Vagina (tissue), 2 donors: ENCODE data around the gene KAT5. TPM values are rescaled to one million over a fixed set of nuclear protein-coding genes. Genes with fewer than 3 reads are reported as not detected.
"Not testable (repeated sequence)": the region's sequence is repeated elsewhere in the genome, so short reads cannot be mapped to it uniquely, and the experiment has no call there.

Experiments
- DNase-seq, 2 donors: peaks; one replicate each; pipeline ENCODE4 v3.0.0-alpha.2; 2017; ENCODE audit errors: extremely low spot score in 2 of 2
- H3K27ac ChIP-seq: fragments of 200-600 bp; sonication (generic); one replicate; pipeline ENCODE4 v1.5.1; 2019
- H3K27me3 ChIP-seq: fragments of 200-600 bp; sonication (generic); one replicate; pipeline ENCODE4 v1.5.1; 2019
- H3K36me3 ChIP-seq, 2 donors: fragments of 200-600 bp; sonication (generic); one replicate each; pipeline ENCODE4 v1.5.1; 2017 to 2019
- H3K4me1 ChIP-seq: fragments of 200-600 bp; sonication (generic); one replicate; pipeline ENCODE4 v1.5.1; 2019
- H3K4me3 ChIP-seq, 2 donors: fragments of 200-600 bp; sonication (generic); 1 replicate in 1 of 2; 2 replicates in 1 of 2; pipeline ENCODE4 v1.5.1; 2016 to 2019
- H3K9me3 ChIP-seq: fragments of 200-600 bp; sonication (generic); one replicate; pipeline ENCODE4 v1.5.1; 2019
- POLR2A ChIP-seq, 2 donors: fragments of 450-650 bp; IDR thresholded peaks; one replicate each; pipeline ENCODE4 v1.6.1; 2017; ENCODE audit warnings: antibody characterized with exemption in 2 of 2, mild to moderate bottlenecking in 2 of 2, moderate library complexity in 2 of 2
- POLR2AphosphoS5 ChIP-seq, 2 donors: sonication (generic); formaldehyde crosslinking; IDR thresholded peaks; one replicate each; pipeline ENCODE4 v1.9.0; 2017; ENCODE audit warnings: antibody characterized with exemption in 2 of 2, mild to moderate bottlenecking in 2 of 2, low read depth in 1 of 2; ENCODE audit not compliant: insufficient read depth in 1 of 2
- intact Hi-C: fragments of 100-400 bp; cut with DNase I; formaldehyde crosslinking; loops from one replicate; pipeline ENCODE4 v1.15.1; 2023
- total RNA-seq: library from RNA; depleted of rRNA; stranded (reverse); fragments of >200 nt; gene quantifications from one replicate; pipeline ENCODE4 v1.2.3, GENCODE V29; 2016
- TF ChIP-seq, protein P1 (sequence below), 3 experiments: fragments of 450-650 bp in 2 of 3; fragments of 200-600 bp in 1 of 3; sonication (generic) in 1 of 3; IDR thresholded peaks; one replicate each; pipeline ENCODE4 v1.5.1; 2017 to 2019; ENCODE audit warnings: antibody characterized with exemption in 3 of 3, mild to moderate bottlenecking in 2 of 3, moderate library complexity in 2 of 3

The KAT5 gene
- total RNA-seq, 1 donor from 2014 or later: 58.9 TPM

DNA sequence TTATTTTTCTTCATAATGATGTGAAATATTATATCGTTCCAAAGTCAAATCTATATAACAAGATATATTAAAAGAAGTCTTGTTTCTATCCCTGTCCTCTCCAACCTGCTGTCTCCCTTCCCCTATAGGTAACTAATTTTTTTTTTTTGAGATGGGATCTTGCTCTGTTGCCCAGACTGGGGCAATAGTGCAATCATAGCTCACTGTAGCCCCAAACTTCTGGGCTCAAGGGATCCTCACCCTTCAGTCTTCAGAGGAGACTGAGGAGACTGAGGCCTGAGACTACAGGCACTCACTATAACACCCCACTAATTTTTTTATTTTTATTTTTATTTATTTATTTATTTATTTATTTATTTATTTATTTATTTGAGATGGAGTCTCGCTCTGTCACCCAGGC lies 39.1 kb upstream of the KAT5 start:
- intact Hi-C loops: no loop called here
- no peaks in the 10 kb centered on the region for H3K4me1 ChIP-seq
- H3K4me3 ChIP-seq: no peak overlapping the region
- TF ChIP-seq POLR2A (IDR thresholded peaks at IDR 0.05) (no peak), POLR2AphosphoS5 (IDR thresholded peaks at IDR 0.05; ENCODE audit: insufficient read depth in 1 of 2, low read depth in 1 of 2) (no peak)
- TF ChIP-seq, protein P1, sequence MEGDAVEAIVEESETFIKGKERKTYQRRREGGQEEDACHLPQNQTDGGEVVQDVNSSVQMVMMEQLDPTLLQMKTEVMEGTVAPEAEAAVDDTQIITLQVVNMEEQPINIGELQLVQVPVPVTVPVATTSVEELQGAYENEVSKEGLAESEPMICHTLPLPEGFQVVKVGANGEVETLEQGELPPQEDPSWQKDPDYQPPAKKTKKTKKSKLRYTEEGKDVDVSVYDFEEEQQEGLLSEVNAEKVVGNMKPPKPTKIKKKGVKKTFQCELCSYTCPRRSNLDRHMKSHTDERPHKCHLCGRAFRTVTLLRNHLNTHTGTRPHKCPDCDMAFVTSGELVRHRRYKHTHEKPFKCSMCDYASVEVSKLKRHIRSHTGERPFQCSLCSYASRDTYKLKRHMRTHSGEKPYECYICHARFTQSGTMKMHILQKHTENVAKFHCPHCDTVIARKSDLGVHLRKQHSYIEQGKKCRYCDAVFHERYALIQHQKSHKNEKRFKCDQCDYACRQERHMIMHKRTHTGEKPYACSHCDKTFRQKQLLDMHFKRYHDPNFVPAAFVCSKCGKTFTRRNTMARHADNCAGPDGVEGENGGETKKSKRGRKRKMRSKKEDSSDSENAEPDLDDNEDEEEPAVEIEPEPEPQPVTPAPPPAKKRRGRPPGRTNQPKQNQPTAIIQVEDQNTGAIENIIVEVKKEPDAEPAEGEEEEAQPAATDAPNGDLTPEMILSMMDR (IDR thresholded peaks at IDR 0.05): no peak
- no peaks in the 10 kb centered on the region for H3K27me3 ChIP-seq
- no peaks in the 10 kb centered on the region for H3K36me3 ChIP-seq
- no peaks in the 10 kb centered on the region for H3K9me3 ChIP-seq
- no peak overlapping the region for H3K27ac ChIP-seq
- no peak for DNase-seq

DNA sequence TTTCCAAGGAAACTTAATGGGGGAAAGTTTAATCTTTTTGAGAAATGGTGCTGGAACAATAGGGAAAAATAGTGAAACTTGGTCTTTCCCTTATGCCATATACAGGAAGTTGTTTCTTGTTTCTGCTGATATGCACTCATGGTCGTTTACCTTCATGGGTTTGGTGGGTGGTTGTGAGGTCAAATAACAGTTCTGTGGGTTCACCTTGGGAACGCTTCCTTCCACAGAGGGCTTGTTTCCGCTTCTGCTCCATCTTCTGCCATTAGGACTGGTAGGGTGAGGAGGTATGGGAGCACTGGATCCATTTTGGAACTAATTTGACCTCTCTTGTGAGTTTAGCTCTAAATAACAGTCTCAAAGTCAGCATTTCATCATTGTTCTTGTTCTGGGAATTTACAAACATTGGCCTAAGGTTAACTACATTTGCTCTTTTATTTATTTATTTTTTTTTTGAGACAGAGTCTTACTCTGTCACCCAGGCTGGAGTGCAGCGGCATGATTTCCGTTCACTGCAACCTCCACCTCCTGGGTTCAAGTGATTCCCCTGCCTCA lies 31.8 kb upstream of the KAT5 start:
- TF ChIP-seq POLR2A (IDR thresholded peaks at IDR 0.05) (no peak), POLR2AphosphoS5 (IDR thresholded peaks at IDR 0.05; ENCODE audit: insufficient read depth in 1 of 2, low read depth in 1 of 2) (no peak)
- TF ChIP-seq, protein P1 (IDR thresholded peaks at IDR 0.05): no peak
- Histone ChIP-seq H3K9me3 (no peaks in the 10 kb centered on the region), H3K27ac (no peak overlapping the region), H3K27me3 (no peaks in the 10 kb centered on the region), H3K4me1 (no peaks in the 10 kb centered on the region), H3K4me3 (no peak overlapping the region), H3K36me3 (no peaks in the 10 kb centered on the region)
- DNase-seq: no peak
- intact Hi-C loops: no loop called here

DNA sequence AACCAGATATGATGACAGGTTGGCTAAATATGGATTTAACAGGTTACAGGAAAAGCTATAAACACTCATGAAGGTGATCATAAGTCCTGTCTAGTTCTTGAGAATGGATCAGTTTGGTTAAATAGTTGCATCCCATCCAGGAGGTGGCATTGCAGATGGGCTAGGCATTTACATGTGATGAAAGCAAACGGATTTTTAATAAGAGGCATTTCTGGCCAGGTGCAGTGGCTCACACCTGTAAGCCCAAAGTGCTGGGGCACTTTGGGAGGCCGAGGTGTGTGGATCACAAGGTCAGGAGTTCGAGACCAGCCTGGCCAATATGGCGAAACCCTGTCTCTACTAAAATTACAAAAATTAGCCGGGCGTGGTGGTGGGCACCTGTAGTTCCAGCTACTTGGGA lies 28.6 kb upstream of the KAT5 start:
- intact Hi-C loops, H3K27ac ChIP-seq, DNase-seq, H3K4me3 ChIP-seq, H3K4me1 ChIP-seq, H3K9me3 ChIP-seq, H3K27me3 ChIP-seq, H3K36me3 ChIP-seq: not testable (repeated sequence)

- DNase-seq: no peak
- Histone ChIP-seq H3K4me1 (no peaks in the 10 kb centered on the region), H3K36me3 (no peaks in the 10 kb centered on the region), H3K4me3 (no peak overlapping the region), H3K27ac (no peak overlapping the region), H3K9me3 (no peaks in the 10 kb centered on the region), H3K27me3 (no peaks in the 10 kb centered on the region)
- intact Hi-C loops: no loop called here
- TF ChIP-seq, protein P1 (IDR thresholded peaks at IDR 0.05): no peak
- TF ChIP-seq POLR2AphosphoS5 (IDR thresholded peaks at IDR 0.05; ENCODE audit: insufficient read depth in 1 of 2, low read depth in 1 of 2) (no peak), POLR2A (IDR thresholded peaks at IDR 0.05) (no peak)
Observed at GRCh38 chr11:65685981-65686380, 26.1 kb upstream of the KAT5 start.

- intact Hi-C loops, H3K36me3 ChIP-seq, H3K9me3 ChIP-seq, DNase-seq, H3K4me3 ChIP-seq, H3K4me1 ChIP-seq, H3K27ac ChIP-seq, H3K27me3 ChIP-seq: not testable (repeated sequence)
Observed at GRCh38 chr11:65691847-65692246, 20.2 kb upstream of the KAT5 start.

DNA sequence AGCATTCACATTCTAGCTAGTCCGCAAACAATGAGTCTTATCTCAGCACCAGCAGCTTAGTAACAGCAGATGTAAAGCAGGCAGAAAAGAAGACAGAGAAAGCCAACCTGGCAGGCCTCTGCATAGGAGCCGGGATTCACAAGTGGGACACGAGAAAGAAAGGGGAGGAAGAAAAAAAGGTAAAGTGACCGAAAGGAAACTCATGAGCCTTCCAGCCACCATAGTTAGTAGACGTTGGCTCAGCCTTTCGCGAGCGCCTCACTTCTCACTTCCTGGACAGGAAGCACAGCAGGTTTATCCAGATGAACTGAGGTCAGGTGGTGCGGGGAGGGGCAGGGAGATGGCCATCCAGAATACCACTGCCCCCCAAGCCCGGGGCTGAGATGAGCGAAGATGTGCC lies 19.7 kb upstream of the KAT5 start:
- H3K9me3 ChIP-seq: no peaks in the 10 kb centered on the region
- H3K27ac ChIP-seq: no peak overlapping the region
- intact Hi-C loops: no loop called here
- no peaks in the 10 kb centered on the region for H3K4me1 ChIP-seq
- H3K4me3 ChIP-seq: no peak overlapping the region
- no peaks in the 10 kb centered on the region for H3K36me3 ChIP-seq
- H3K27me3 ChIP-seq: no peaks in the 10 kb centered on the region
- TF ChIP-seq, protein P1 (IDR thresholded peaks at IDR 0.05): no peak
- TF ChIP-seq POLR2AphosphoS5 (IDR thresholded peaks at IDR 0.05; ENCODE audit: insufficient read depth in 1 of 2, low read depth in 1 of 2) (no peak), POLR2A (IDR thresholded peaks at IDR 0.05) (no peak)
- DNase-seq: no peak
